ENCODE measurements around the gene MAP6D1.

The MAP6D1 gene

GRCh38 chr3:183826448-183827250 lies 1.3 kb upstream of the MAP6D1 start:
- H3K4me3 ChIP-seq (ENCODE audit: low read length) = no peak overlapping the region
- H3F3A ChIP-seq (ENCODE audit: insufficient read depth, low read length) = no peaks in the 10 kb centered on the region
- H3K9ac ChIP-seq (ENCODE audit: low read length) = no peak overlapping the region
- H3K27me3 ChIP-seq (replicated peaks; ENCODE audit: insufficient read depth, low read length) = no peaks in the 10 kb centered on the region
- TF ChIP-seq EZH2 (optimal IDR thresholded peaks at IDR 0.05; ENCODE audit: low read depth, low read length) (no peak), EZH2phosphoT487 (IDR thresholded peaks at IDR 0.05; ENCODE audit: low read length) (no peak), CTCF (IDR thresholded peaks at IDR 0.05; ENCODE audit: low read length) (no peak)
- H3K4me2 ChIP-seq (ENCODE audit: low read depth, low read length) = no peak overlapping the region
- H3K36me3 ChIP-seq (replicated peaks; ENCODE audit: insufficient read depth, low read length) = no peaks in the 10 kb centered on the region
- H4K20me1 ChIP-seq (ENCODE audit: insufficient read depth, low read length) = no peaks in the 10 kb centered on the region
- H2AFZ ChIP-seq (ENCODE audit: low read length) = no peak overlapping the region
- H3K79me2 ChIP-seq (ENCODE audit: low read length) = no peaks in the 10 kb centered on the region
- DNase-seq = no peak
- H3K9me3 ChIP-seq (replicated peaks; ENCODE audit: insufficient read depth, low read length) = no peaks in the 10 kb centered on the region
- no peak overlapping the region for H3K27ac ChIP-seq (ENCODE audit: low read length)
- H3K9me2 ChIP-seq (replicated peaks; ENCODE audit: insufficient read depth, low read length) = no peaks in the 10 kb centered on the region
- no peaks in the 10 kb centered on the region for H3K4me1 ChIP-seq (ENCODE audit: low read length)

GRCh38 chr3:183824761-183825455 lies 469 bp downstream of the MAP6D1 start:
- DNase-seq = no peak
- no peaks in the 10 kb centered on the region for H3K9me2 ChIP-seq (replicated peaks; ENCODE audit: insufficient read depth, low read length)
- H3K4me2 ChIP-seq (ENCODE audit: low read depth, low read length) = no peak overlapping the region; the same call in 1 of the 2 replicates

GRCh38 chr3:183823963-183824362 lies 1.4 kb downstream of the MAP6D1 start:
- no peak overlapping the region for H3K9ac ChIP-seq (ENCODE audit: low read length)
- no peak overlapping the region for H3K4me3 ChIP-seq (ENCODE audit: low read length)
- H3K4me2 ChIP-seq (ENCODE audit: low read depth, low read length) = no peak overlapping the region

More at GRCh38 chr3:183824761-183825455, 469 bp downstream of the MAP6D1 start:
- no peak overlapping the region for H2AFZ ChIP-seq (ENCODE audit: low read length)
- no peaks in the 10 kb centered on the region for H3K9me3 ChIP-seq (replicated peaks; ENCODE audit: insufficient read depth, low read length)
- TF ChIP-seq EZH2phosphoT487 (IDR thresholded peaks at IDR 0.05; ENCODE audit: low read length) (no peak), CTCF (IDR thresholded peaks at IDR 0.05; ENCODE audit: low read length) (no peak), EZH2 (optimal IDR thresholded peaks at IDR 0.05; ENCODE audit: low read depth, low read length) (no peak)
- H3K36me3 ChIP-seq (replicated peaks; ENCODE audit: insufficient read depth, low read length) = no peaks in the 10 kb centered on the region
- H3K27me3 ChIP-seq (replicated peaks; ENCODE audit: insufficient read depth, low read length) = no peaks in the 10 kb centered on the region
- H3K79me2 ChIP-seq (ENCODE audit: low read length) = no peaks in the 10 kb centered on the region
- no peak overlapping the region for H3K4me3 ChIP-seq (ENCODE audit: low read length)
- H4K20me1 ChIP-seq (ENCODE audit: insufficient read depth, low read length) = no peaks in the 10 kb centered on the region
- no peaks in the 10 kb centered on the region for H3K4me1 ChIP-seq (ENCODE audit: low read length)
- H3K27ac ChIP-seq (ENCODE audit: low read length) = no peak overlapping the region
- no peaks in the 10 kb centered on the region for H3F3A ChIP-seq (ENCODE audit: insufficient read depth, low read length)
- no peak overlapping the region for H3K9ac ChIP-seq (ENCODE audit: low read length)

More at GRCh38 chr3:183823963-183824362, 1.4 kb downstream of the MAP6D1 start:
- H3K27me3 ChIP-seq (replicated peaks; ENCODE audit: insufficient read depth, low read length) = no peaks in the 10 kb centered on the region
- H3K36me3 ChIP-seq (replicated peaks; ENCODE audit: insufficient read depth, low read length) = no peaks in the 10 kb centered on the region
- no peak overlapping the region for H2AFZ ChIP-seq (ENCODE audit: low read length)
- H3K79me2 ChIP-seq (ENCODE audit: low read length) = no peaks in the 10 kb centered on the region
- no peaks in the 10 kb centered on the region for H3K9me3 ChIP-seq (replicated peaks; ENCODE audit: insufficient read depth, low read length)
- H3F3A ChIP-seq (ENCODE audit: insufficient read depth, low read length) = no peaks in the 10 kb centered on the region
- H3K4me1 ChIP-seq (ENCODE audit: low read length) = no peaks in the 10 kb centered on the region
- H3K27ac ChIP-seq (ENCODE audit: low read length) = no peak overlapping the region
- TF ChIP-seq CTCF (IDR thresholded peaks at IDR 0.05; ENCODE audit: low read length) (no peak), EZH2phosphoT487 (IDR thresholded peaks at IDR 0.05; ENCODE audit: low read length) (no peak), EZH2 (optimal IDR thresholded peaks at IDR 0.05; ENCODE audit: low read depth, low read length) (no peak)
- DNase-seq = no peak
- no peaks in the 10 kb centered on the region for H4K20me1 ChIP-seq (ENCODE audit: insufficient read depth, low read length)
- no peaks in the 10 kb centered on the region for H3K9me2 ChIP-seq (replicated peaks; ENCODE audit: insufficient read depth, low read length)
